PC-3 (cell line): ENCODE results near the gene CAD. TPM values are rescaled to one million over a fixed set of nuclear protein-coding genes. Genes with fewer than 3 reads are reported as not detected.

Source experiments
- ATAC-seq: fragments of 200-7000 bp; cut with Tn5 transposase; 2 replicates; pipeline ENCODE4 v1.9.1; 2020; ENCODE audit warnings: mild to moderate bottlenecking, moderate library complexity
- BruUV-seq: library from RNA; stranded (reverse); fragments of 400-500 nt; replicated peaks from 2 replicates; lab custom pipeline; 2021; lab: Mats Ljungman, UMichigan
- CTCF ChIA-PET: fragments of 300-600 bp; sonication (Branson Sonifier 250); formaldehyde crosslinking; loops from one replicate; lab custom pipeline; 2022; ENCODE audit warnings: antibody characterized with exemption; lab: Charles Lee
- POLR2A ChIA-PET: fragments of 300-600 bp; sonication (Branson Sonifier 250); formaldehyde crosslinking; loops from one replicate; lab custom pipeline; 2022; ENCODE audit warnings: antibody characterized with exemption; ENCODE audit not compliant: unreplicated experiment; lab: Charles Lee
- DNase-seq: peaks from one replicate; pipeline ENCODE4 v3.0.0-alpha.2; 2015
- H2AFZ ChIP-seq: fragments of 300-600 bp; sonication (generic); 2 replicates; pipeline ENCODE4 v1.6.0; 2016; ENCODE audit warnings: antibody characterized with exemption, low read length
- H3F3A ChIP-seq: fragments of 300-600 bp; sonication (generic); one replicate; pipeline ENCODE4 v1.6.0; 2017; ENCODE audit warnings: antibody characterized with exemption, low read length, control low read depth, mild to moderate bottlenecking; ENCODE audit not compliant: unreplicated experiment
- H3K27ac ChIP-seq: fragments of 300-600 bp; sonication (generic); 2 replicates; pipeline ENCODE4 v1.5.1; 2016; ENCODE audit warnings: mild to moderate bottlenecking, low read length
- H3K27me3 ChIP-seq: fragments of 300-600 bp; sonication (generic); 2 replicates; pipeline ENCODE4 v1.6.1; 2016; ENCODE audit warnings: low read length, mixed read lengths
- H3K36me3 ChIP-seq: fragments of 300-600 bp; sonication (generic); 2 replicates; pipeline ENCODE4 v1.6.1; 2016; ENCODE audit warnings: low read depth, mixed run types, low read length, mixed read lengths
- H3K4me1 ChIP-seq: fragments of 300-600 bp; sonication (generic); 2 replicates; pipeline ENCODE4 v1.5.1; 2016; ENCODE audit warnings: low read length; ENCODE audit not compliant: insufficient read depth
- H3K4me2 ChIP-seq: fragments of 300-600 bp; sonication (generic); 2 replicates; pipeline ENCODE4 v1.6.0; 2016; ENCODE audit warnings: low read length
- H3K4me3 ChIP-seq: fragments of 300-600 bp; sonication (generic); 2 replicates; pipeline ENCODE4 v1.5.1; 2016; ENCODE audit warnings: mild to moderate bottlenecking, low read length, mixed read lengths
- H3K79me2 ChIP-seq: fragments of 300-600 bp; sonication (generic); 2 replicates; pipeline ENCODE4 v1.6.1; 2017; ENCODE audit warnings: low read length, mixed read lengths
- H3K9ac ChIP-seq: fragments of 300-600 bp; sonication (generic); 2 replicates; pipeline ENCODE4 v1.6.0; 2016; ENCODE audit warnings: mild to moderate bottlenecking, low read length
- H3K9me2 ChIP-seq: fragments of 300-600 bp; sonication (generic); replicated peaks from 2 replicates; pipeline ENCODE4 v1.6.1; 2016; ENCODE audit warnings: mixed run types, low read length, mixed read lengths
- H3K9me3 ChIP-seq: fragments of 300-600 bp; sonication (generic); 2 replicates; pipeline ENCODE4 v1.6.1; 2016; ENCODE audit warnings: low read length, mixed read lengths
- H4K20me1 ChIP-seq: fragments of 300-600 bp; sonication (generic); 2 replicates; pipeline ENCODE4 v1.6.1; 2016; ENCODE audit warnings: low read length, mixed read lengths
- CTCF ChIP-seq: fragments of 300-600 bp; sonication (generic); conservative IDR thresholded peaks from 2 replicates; pipeline ENCODE4 v1.5.1; 2017; ENCODE audit warnings: antibody characterized with exemption, low read depth, mild to moderate bottlenecking, low read length
- EZH2 ChIP-seq: fragments of 300-600 bp; sonication (generic); IDR thresholded peaks from one replicate; pipeline ENCODE4 v1.6.1; 2017; ENCODE audit warnings: antibody characterized with exemption, mild to moderate bottlenecking, low read length; ENCODE audit not compliant: unreplicated experiment
- EZH2phosphoT487 ChIP-seq: fragments of 300-600 bp; sonication (generic); IDR thresholded peaks from 2 replicates; pipeline ENCODE4 v1.6.1; 2018; ENCODE audit warnings: mild to moderate bottlenecking, antibody characterized with exemption, low read length, borderline replicate concordance
- intact Hi-C: fragments of 100-400 bp; cut with micrococcal nuclease; formaldehyde crosslinking; loops from 2 replicates; pipeline ENCODE4 v1.9.0; 2023
- total RNA-seq: library from RNA; depleted of rRNA; stranded (reverse); fragments of >200 nt; gene quantifications from 2 replicates; pipeline ENCODE4 v1.2.3, GENCODE V29; 2014

The CAD gene
- total RNA-seq, 1 experiment from 2014 or later, result 85.9 TPM

GRCh38 chr2:27249891-27250651 is 32.9 kb downstream of the CAD start:
- Histone ChIP-seq H3K9ac (no peak overlapping the region), H3K4me2 (peak overlapping the region; percentile 66; the same call in 1 of the 2 replicates), H3K27me3 (no peaks in the 10 kb centered on the region), H3F3A (peaks cover 1% of the 10 kb centered on the region), H3K4me3 (no peak overlapping the region), H3K4me1 (peaks cover 16% of the 10 kb centered on the region), H3K27ac (no peak overlapping the region), H2AFZ (peak overlapping the region; percentile 15; the same call in 1 of the 2 replicates), H3K9me2 (no peaks in the 10 kb centered on the region), H4K20me1 (peaks cover 2% of the 10 kb centered on the region; the same call in 1 of the 2 replicates), H3K79me2 (no peaks in the 10 kb centered on the region), H3K36me3 (no peaks in the 10 kb centered on the region), H3K9me3 (no peaks in the 10 kb centered on the region)
- TF ChIP-seq EZH2 (no peak), CTCF (peak; percentile 66), EZH2phosphoT487 (no peak)
- BruUV-seq, result no TSS peak
- ATAC-seq (no peak), DNase-seq (peak; percentile 36)
- ChIA-PET CTCF (no interaction called here), POLR2A (no interaction called here)
- intact Hi-C loops, result no loop called here

- H4K20me1 ChIP-seq, result peaks cover 4% of the 10 kb centered on the region; the same call in 1 of the 2 replicates
- intact Hi-C loops, result no loop called here
- no peaks in the 10 kb centered on the region for H3K79me2 ChIP-seq
- CTCF ChIA-PET, result interaction anchor here (0.6 kb wide), 1 partner anchor 13 kb away, joined by 4 read pairs; no protein-coding TSS in a partner anchor
- no peaks in the 10 kb centered on the region for H3K36me3 ChIP-seq
- POLR2A ChIA-PET, result no interaction called here
- no peaks in the 10 kb centered on the region for H3K27me3 ChIP-seq
- H3K4me2 ChIP-seq, result no peak overlapping the region
- BruUV-seq, result no TSS peak
- TF ChIP-seq EZH2phosphoT487 (no peak), EZH2 (no peak)
- no peak overlapping the region for H3K9ac ChIP-seq
- H3K27ac ChIP-seq, result no peak overlapping the region
- no peaks in the 10 kb centered on the region for H3K9me2 ChIP-seq
- no peak overlapping the region for H3K4me3 ChIP-seq
- peaks cover 21% of the 10 kb centered on the region for H3K4me1 ChIP-seq
- ATAC-seq (no peak), DNase-seq (no peak)
- H2AFZ ChIP-seq, result no peak overlapping the region
- H3K9me3 ChIP-seq, result no peaks in the 10 kb centered on the region
- peaks cover 4% of the 10 kb centered on the region for H3F3A ChIP-seq
Measured at GRCh38 chr2:27250652-27251379, 33.6 kb downstream of the CAD start.

GRCh38 chr2:27251766-27252165 is 34.6 kb downstream of the CAD start:
- no peak overlapping the region for H2AFZ ChIP-seq
- H4K20me1 ChIP-seq, result peaks cover 4% of the 10 kb centered on the region; the same call in 1 of the 2 replicates
- no peak for ATAC-seq
- POLR2A ChIA-PET, result no interaction called here
- H3K9me2 ChIP-seq, result no peaks in the 10 kb centered on the region
- no peak overlapping the region for H3K4me2 ChIP-seq
- no peak overlapping the region for H3K4me3 ChIP-seq
- no TSS peak for BruUV-seq
- H3F3A ChIP-seq, result peaks cover 4% of the 10 kb centered on the region
- no peak for TF ChIP-seq CTCF
- no peak for TF ChIP-seq EZH2phosphoT487
- TF ChIP-seq EZH2, result no peak
- H3K9me3 ChIP-seq, result no peaks in the 10 kb centered on the region
- H3K36me3 ChIP-seq, result no peaks in the 10 kb centered on the region
- CTCF ChIA-PET, result no interaction called here
- no peaks in the 10 kb centered on the region for H3K27me3 ChIP-seq
- no peak overlapping the region for H3K27ac ChIP-seq
- intact Hi-C loops, result no loop called here
- H3K4me1 ChIP-seq, result peaks cover 31% of the 10 kb centered on the region
- H3K9ac ChIP-seq, result no peak overlapping the region
- no peak for DNase-seq
- H3K79me2 ChIP-seq, result no peaks in the 10 kb centered on the region
